Cardiac fibroblast (primary cell): ENCODE measurements around the gene OSBPL3.

Source experiments
- DNase-seq, 2 donors: peaks; one replicate each; pipeline versions ENCODE4 v3.0.0 to v3.0.0-alpha.2; 2010; ENCODE audit warnings: low read depth in 2 of 2
- H3K4me3 ChIP-seq, 2 donors: replicated peaks in 1 of 2; 1 replicate in 1 of 2; 2 replicates in 1 of 2; pipeline ENCODE4 v1.5.1; 2011; ENCODE audit warnings: low read depth in 2 of 2, low read length in 2 of 2, mild to moderate bottlenecking in 2 of 2, moderate library complexity in 1 of 2
- TF ChIP-seq, protein P1 (sequence below): IDR thresholded peaks from one replicate; pipeline ENCODE4 v1.5.1; 2011; ENCODE audit warnings: low read depth, mild to moderate bottlenecking, low read length, inconsistent platforms

The OSBPL3 gene

GRCh38 chr7:24873944-24874343 lies 106.0 kb downstream of the OSBPL3 start:
- H3K4me3 ChIP-seq, result no peak overlapping the region
- no peak for DNase-seq
- TF ChIP-seq, protein P1, sequence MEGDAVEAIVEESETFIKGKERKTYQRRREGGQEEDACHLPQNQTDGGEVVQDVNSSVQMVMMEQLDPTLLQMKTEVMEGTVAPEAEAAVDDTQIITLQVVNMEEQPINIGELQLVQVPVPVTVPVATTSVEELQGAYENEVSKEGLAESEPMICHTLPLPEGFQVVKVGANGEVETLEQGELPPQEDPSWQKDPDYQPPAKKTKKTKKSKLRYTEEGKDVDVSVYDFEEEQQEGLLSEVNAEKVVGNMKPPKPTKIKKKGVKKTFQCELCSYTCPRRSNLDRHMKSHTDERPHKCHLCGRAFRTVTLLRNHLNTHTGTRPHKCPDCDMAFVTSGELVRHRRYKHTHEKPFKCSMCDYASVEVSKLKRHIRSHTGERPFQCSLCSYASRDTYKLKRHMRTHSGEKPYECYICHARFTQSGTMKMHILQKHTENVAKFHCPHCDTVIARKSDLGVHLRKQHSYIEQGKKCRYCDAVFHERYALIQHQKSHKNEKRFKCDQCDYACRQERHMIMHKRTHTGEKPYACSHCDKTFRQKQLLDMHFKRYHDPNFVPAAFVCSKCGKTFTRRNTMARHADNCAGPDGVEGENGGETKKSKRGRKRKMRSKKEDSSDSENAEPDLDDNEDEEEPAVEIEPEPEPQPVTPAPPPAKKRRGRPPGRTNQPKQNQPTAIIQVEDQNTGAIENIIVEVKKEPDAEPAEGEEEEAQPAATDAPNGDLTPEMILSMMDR, result no peak

- TF ChIP-seq, protein P1, result no peak
- H3K4me3 ChIP-seq, result no peak overlapping the region
- DNase-seq, result no peak
Observed at GRCh38 chr7:24871770-24872169, 108.2 kb downstream of the OSBPL3 start.

DNA sequence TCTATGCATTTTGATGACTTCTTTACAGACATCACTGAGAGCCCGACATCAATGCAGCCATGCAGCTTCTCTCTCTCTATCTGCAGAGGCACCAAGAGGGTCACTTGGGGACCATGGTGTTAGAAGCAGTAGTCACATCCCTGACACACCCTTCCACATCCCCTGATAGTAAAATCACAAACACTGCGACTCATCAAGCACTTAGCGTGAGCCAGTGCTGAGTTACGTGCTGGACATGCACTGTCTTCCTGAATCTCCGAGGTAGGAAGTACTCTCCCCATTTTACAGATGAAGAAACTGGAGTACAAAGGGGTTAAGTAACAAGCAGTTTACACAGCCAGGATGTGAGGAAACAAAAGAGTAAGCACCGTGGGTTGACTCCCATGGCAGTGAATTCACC lies 109.2 kb downstream of the OSBPL3 start:
- DNase-seq, result peak in 1 of 2 donors; percentile 37
- TF ChIP-seq, protein P1, result no peak

DNA sequence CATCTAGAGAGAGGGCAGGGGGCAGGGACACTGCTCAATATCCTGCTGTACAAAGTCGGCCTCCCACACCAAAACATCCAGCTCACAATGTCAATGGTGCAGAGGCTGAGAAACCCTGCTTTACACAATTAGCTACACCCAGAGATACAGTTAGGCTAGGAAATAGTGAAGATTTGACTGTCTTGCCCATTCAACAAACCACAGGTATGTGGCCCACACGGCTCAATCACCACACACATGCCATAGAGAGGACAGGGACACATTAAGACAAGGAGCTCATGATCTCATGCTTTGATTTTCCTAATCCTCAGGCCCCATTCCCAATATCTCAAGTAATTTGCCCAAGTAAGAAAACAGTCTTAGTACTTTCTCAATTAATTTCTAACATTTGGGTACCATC lies 110.4 kb downstream of the OSBPL3 start:
- DNase-seq, result no peak
- no peak overlapping the region for H3K4me3 ChIP-seq
- TF ChIP-seq, protein P1, result no peak

More for the DNA sequence above, 109.2 kb downstream of the OSBPL3 start:
- H3K4me3 ChIP-seq, result no peak overlapping the region

- H3K4me3 ChIP-seq, result no peak overlapping the region
- DNase-seq, result no peak
- TF ChIP-seq, protein P1, result no peak
Observed at GRCh38 chr7:24868741-24869140, 111.2 kb downstream of the OSBPL3 start.

DNA sequence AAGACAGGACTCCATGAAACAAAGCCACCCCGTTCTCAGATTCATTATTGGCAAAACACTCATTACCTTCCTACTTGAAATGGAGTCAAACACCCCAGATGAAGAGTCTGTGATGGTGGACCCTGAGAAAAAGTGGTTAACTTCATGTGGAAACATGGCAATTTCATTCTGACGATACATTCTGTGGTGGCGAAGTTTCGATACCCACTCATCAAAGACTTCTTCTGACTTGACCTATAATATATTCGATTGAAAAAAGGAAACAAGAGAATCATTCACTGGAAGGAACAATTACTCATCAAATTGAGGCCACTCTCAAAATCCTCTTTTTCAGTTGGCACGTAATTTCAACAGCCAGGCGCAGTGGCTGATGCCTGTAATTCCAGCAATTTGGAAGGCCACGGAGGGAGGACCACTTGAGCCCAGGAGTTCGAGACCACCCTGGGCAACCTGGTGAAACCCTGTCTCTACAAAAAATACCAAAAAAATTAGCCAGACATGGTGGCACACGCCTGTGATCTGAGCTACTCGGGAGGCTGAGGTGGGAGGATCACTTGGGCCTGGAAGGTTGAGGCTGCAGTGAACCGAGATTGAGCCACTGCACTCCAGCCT lies 113.9 kb downstream of the OSBPL3 start:
- no peak for DNase-seq
- no peak overlapping the region for H3K4me3 ChIP-seq
- TF ChIP-seq, protein P1, result no peak
